ENCODE results near the gene NCAPD3.

GRCh38 chr11:134231958-134232659 is 8.3 kb upstream of the NCAPD3 start:
- no peak for TF ChIP-seq CTCF (conservative IDR thresholded peaks at IDR 0.05)
- no peak for TF ChIP-seq EZH2 (IDR thresholded peaks at IDR 0.05; ENCODE audit: low read depth)
